HEK293 (cell line): Measurements from ENCODE around the gene ARHGAP28.

Experiments
- CTCF ChIP-seq: fragments of 450-650 bp; formaldehyde crosslinking; IDR thresholded peaks from 2 replicates; pipeline ENCODE4 v1.5.1; 2016; ENCODE audit warnings: missing biosample characterization, missing genetic modification characterization
- GLI4 ChIP-seq: fragments of 450-650 bp; formaldehyde crosslinking; IDR thresholded peaks from 2 replicates; pipeline ENCODE4 v1.5.1; 2016; ENCODE audit warnings: missing biosample characterization, missing genetic modification characterization
- PRDM10 ChIP-seq: fragments of 450-650 bp; formaldehyde crosslinking; IDR thresholded peaks from 2 replicates; pipeline ENCODE4 v1.5.1; 2016; ENCODE audit warnings: missing biosample characterization, missing genetic modification characterization
- ZBTB17 ChIP-seq: fragments of 450-650 bp; formaldehyde crosslinking; IDR thresholded peaks from 2 replicates; pipeline ENCODE4 v1.5.1; 2016; ENCODE audit warnings: missing biosample characterization, missing genetic modification characterization
- ZNF239 ChIP-seq: fragments of 450-650 bp; formaldehyde crosslinking; IDR thresholded peaks from 2 replicates; pipeline ENCODE4 v1.5.1; 2016; ENCODE audit warnings: missing biosample characterization, missing genetic modification characterization
- ZNF274 ChIP-seq, 2 experiments: fragments of 200-500 bp in 1 of 2; fragments of 450-650 bp in 1 of 2; sonication (Bioruptor generic) in 1 of 2; formaldehyde crosslinking in 1 of 2; IDR thresholded peaks; 2 replicates each; pipeline versions ENCODE4 v1.5.1 to v1.6.1; 2014 to 2016; ENCODE audit warnings: borderline replicate concordance in 1 of 2, inconsistent platforms in 1 of 2, low read length in 1 of 2, missing biosample characterization in 1 of 2, missing genetic modification characterization in 1 of 2
- ZNF280D ChIP-seq: fragments of 450-650 bp; formaldehyde crosslinking; IDR thresholded peaks from 2 replicates; pipeline ENCODE4 v1.5.1; 2016; ENCODE audit warnings: missing biosample characterization, missing genetic modification characterization
- ZNF302 ChIP-seq: fragments of 450-650 bp; formaldehyde crosslinking; IDR thresholded peaks from 2 replicates; pipeline ENCODE4 v1.5.1; 2016; ENCODE audit warnings: missing biosample characterization, missing genetic modification characterization, low read depth
- ZNF701 ChIP-seq: fragments of 450-650 bp; formaldehyde crosslinking; IDR thresholded peaks from 2 replicates; pipeline ENCODE4 v1.5.1; 2016; ENCODE audit warnings: missing biosample characterization, missing genetic modification characterization

GRCh38 chr18:6836331-6836730 is 106.8 kb downstream of the ARHGAP28 start:
- TF ChIP-seq PRDM10 (tag by site-specific recombination), result no peak
- no peak for TF ChIP-seq CTCF (tag by site-specific recombination)
- no peak for TF ChIP-seq ZNF274 (IDR thresholded peaks at IDR 0.05; ENCODE audit: low read length)
- TF ChIP-seq ZNF274 (tag by site-specific recombination; IDR thresholded peaks at IDR 0.05; ENCODE audit: borderline replicate concordance), result no peak
- no peak for TF ChIP-seq GLI4
- TF ChIP-seq ZNF280D (tag by site-specific recombination), result no peak
- TF ChIP-seq ZBTB17, result no peak
- TF ChIP-seq ZNF701 (tag by site-specific recombination), result no peak
- TF ChIP-seq ZNF302 (tag by site-specific recombination), result no peak
- TF ChIP-seq ZNF239 (tag by site-specific recombination), result no peak
